IMR-90 (cell line): ENCODE results near the gene GATA5.

ENCODE experiments used
- CEBPB ChIP-seq: IDR thresholded peaks from 2 replicates; pipeline ENCODE4 v1.6.1; 2012; ENCODE audit warnings: low read depth, low read length, improper control_type of control experiment
- CTCF ChIP-seq: conservative IDR thresholded peaks from 2 replicates; pipeline ENCODE4 v1.5.1; 2012; ENCODE audit warnings: mild to moderate bottlenecking, low read depth, low read length, improper control_type of control experiment
- NFE2L2 ChIP-seq: fragments of 150-350 bp; IDR thresholded peaks from 2 replicates; pipeline ENCODE4 v1.6.1; 2016; ENCODE audit warnings: low read depth, mild to moderate bottlenecking, low read length
- SMC3 ChIP-seq: fragments of 150-350 bp; IDR thresholded peaks from 2 replicates; pipeline ENCODE4 v1.6.1; 2016; ENCODE audit warnings: low read depth, mild to moderate bottlenecking, antibody characterized with exemption, low read length, moderate library complexity

GRCh38 chr20:62449951-62450691 is 25.7 kb downstream of the GATA5 start:
- TF ChIP-seq CTCF (no peak), SMC3 (no peak), CEBPB (no peak), NFE2L2 (no peak)
